WI38 (cell line): ENCODE measurements around the gene CRYBA2.

Source experiments
- H3K4me3 ChIP-seq: 2 replicates; pipeline ENCODE4 v1.5.1; 2011; ENCODE audit warnings: low read depth, mild to moderate bottlenecking, control low read depth, low read length
- CTCF ChIP-seq: IDR thresholded peaks from 2 replicates; pipeline ENCODE4 v1.5.1; 2012; ENCODE audit warnings: low read depth, mild to moderate bottlenecking, control low read depth, low read length

Gene CRYBA2

GRCh38 chr2:219018286-219018685, 25.1 kb upstream of the CRYBA2 start:
- no peak overlapping the region for H3K4me3 ChIP-seq
- TF ChIP-seq CTCF, result no peak

- no peak for TF ChIP-seq CTCF
- no peak overlapping the region for H3K4me3 ChIP-seq
Measured at GRCh38 chr2:219017201-219017931, 24.1 kb upstream of the CRYBA2 start.

- TF ChIP-seq CTCF, result no peak
- no peak overlapping the region for H3K4me3 ChIP-seq
Measured at GRCh38 chr2:219016721-219017120, 23.5 kb upstream of the CRYBA2 start.

- H3K4me3 ChIP-seq, result no peak overlapping the region
- TF ChIP-seq CTCF, result no peak
Measured at GRCh38 chr2:219010873-219011272, 17.7 kb upstream of the CRYBA2 start.

GRCh38 chr2:219010162-219010756, 17.0 kb upstream of the CRYBA2 start:
- no peak overlapping the region for H3K4me3 ChIP-seq
- no peak for TF ChIP-seq CTCF

GRCh38 chr2:219009294-219009693, 16.1 kb upstream of the CRYBA2 start:
- H3K4me3 ChIP-seq, result no peak overlapping the region
- no peak for TF ChIP-seq CTCF

- H3K4me3 ChIP-seq, result no peak overlapping the region
- no peak for TF ChIP-seq CTCF
Measured at GRCh38 chr2:219003979-219004378, 10.8 kb upstream of the CRYBA2 start.
